HG02571 (cell line): ENCODE results near the gene RBM44.

Source experiments
- ATAC-seq: cut with Tn5 transposase; IDR thresholded peaks from one replicate; pipeline ENCODE4 v1.9.1; 2021; ENCODE audit warnings: mild to moderate bottlenecking, moderate library complexity; ENCODE audit not compliant: unreplicated experiment

The RBM44 gene

GRCh38 chr2:237870126-237870525 lies 71.5 kb downstream of the RBM44 start:
- ATAC-seq, result no peak

- no peak for ATAC-seq
These were observed 72.4 kb downstream of the RBM44 start for GRCh38 chr2:237870754-237871651.

- no peak for ATAC-seq
These were observed 73.8 kb downstream of the RBM44 start for GRCh38 chr2:237872178-237872887.

GRCh38 chr2:237873421-237873831 lies 74.8 kb downstream of the RBM44 start:
- no peak for ATAC-seq

GRCh38 chr2:237873897-237874551 lies 75.4 kb downstream of the RBM44 start:
- ATAC-seq, result no peak

GRCh38 chr2:237874585-237875161 lies 76.1 kb downstream of the RBM44 start:
- no peak for ATAC-seq

- no peak for ATAC-seq
These were observed 76.9 kb downstream of the RBM44 start for GRCh38 chr2:237875256-237876060.

GRCh38 chr2:237876061-237876526 lies 77.5 kb downstream of the RBM44 start:
- ATAC-seq, result no peak

- ATAC-seq, result no peak
These were observed 78.0 kb downstream of the RBM44 start for GRCh38 chr2:237876532-237876931.

- no peak for ATAC-seq
These were observed 78.4 kb downstream of the RBM44 start for GRCh38 chr2:237876951-237877491.

GRCh38 chr2:237877576-237878307 lies 79.2 kb downstream of the RBM44 start:
- no peak for ATAC-seq

GRCh38 chr2:237878321-237879057 lies 79.9 kb downstream of the RBM44 start:
- ATAC-seq, result no peak

- ATAC-seq, result no peak
These were observed 80.5 kb downstream of the RBM44 start for GRCh38 chr2:237879058-237879430.

- ATAC-seq, result no peak
These were observed 81.5 kb downstream of the RBM44 start for GRCh38 chr2:237879991-237880560.

- no peak for ATAC-seq
These were observed 84.2 kb downstream of the RBM44 start for GRCh38 chr2:237882510-237883481.

- no peak for ATAC-seq
These were observed 85.4 kb downstream of the RBM44 start for GRCh38 chr2:237883951-237884446.

GRCh38 chr2:237884681-237885080 lies 86.1 kb downstream of the RBM44 start:
- ATAC-seq, result no peak
